RWPE2 (cell line): ENCODE measurements around the gene AEBP1.
A peak's percentile ranks its signal among the peaks of the same experiment; 100 is the strongest.

ENCODE experiments used
- ATAC-seq: fragments of 200-7000 bp; cut with Tn5 transposase; 3 replicates; pipeline ENCODE4 v1.9.1; 2021; ENCODE audit warnings: low read depth
- DNase-seq: peaks from one replicate; pipeline ENCODE4 v3.0.0-alpha.2; 2020; ENCODE audit warnings: low spot score
- H3K27ac ChIP-seq: fragments of 450-650 bp; 2 replicates; pipeline ENCODE4 v1.5.1; 2017; ENCODE audit warnings: mild to moderate bottlenecking; ENCODE audit not compliant: poor library complexity, severe bottlenecking
- H3K27me3 ChIP-seq: fragments of 250-450 bp; sonication (Bioruptor Pico); 2 replicates; pipeline ENCODE4 v1.5.1; 2021; ENCODE audit warnings: mild to moderate bottlenecking, moderate library complexity; ENCODE audit not compliant: insufficient read depth, poor library complexity, severe bottlenecking
- H3K36me3 ChIP-seq: fragments of 250-450 bp; sonication (Bioruptor Pico); 2 replicates; pipeline ENCODE4 v1.5.1; 2020; ENCODE audit warnings: low read depth, mild to moderate bottlenecking, moderate library complexity
- H3K4me1 ChIP-seq: fragments of 250-450 bp; sonication (Bioruptor Pico); 2 replicates; pipeline ENCODE4 v1.5.1; 2021; ENCODE audit warnings: mild to moderate bottlenecking, moderate library complexity; ENCODE audit not compliant: insufficient read depth, poor library complexity, severe bottlenecking
- H3K4me3 ChIP-seq: fragments of 250-450 bp; sonication (Bioruptor Pico); 2 replicates; pipeline ENCODE4 v1.5.1; 2021; ENCODE audit warnings: mild to moderate bottlenecking, moderate library complexity; ENCODE audit not compliant: severe bottlenecking
- H3K9me3 ChIP-seq: fragments of 250-450 bp; sonication (Bioruptor Pico); 2 replicates; pipeline ENCODE4 v1.5.1; 2021; ENCODE audit warnings: mild to moderate bottlenecking, moderate library complexity; ENCODE audit not compliant: severe bottlenecking
- TF ChIP-seq, protein P1 (sequence below): fragments of 450-650 bp; IDR thresholded peaks from one replicate; pipeline ENCODE4 v1.5.1; 2017; ENCODE audit warnings: mild to moderate bottlenecking, moderate library complexity; ENCODE audit not compliant: poor library complexity, severe bottlenecking

AEBP1 gene

GRCh38 chr7:44061645-44062179 lies 42.4 kb upstream of the AEBP1 start:
- Histone ChIP-seq H3K9me3 (no peaks in the 10 kb centered on the region), H3K27me3 (no peaks in the 10 kb centered on the region), H3K4me1 (no peaks in the 10 kb centered on the region), H3K36me3 (peaks cover 33% of the 10 kb centered on the region), H3K4me3 (no peak overlapping the region), H3K27ac (no peak overlapping the region)
- DNase-seq (no peak), ATAC-seq (no peak)
- TF ChIP-seq, protein P1, sequence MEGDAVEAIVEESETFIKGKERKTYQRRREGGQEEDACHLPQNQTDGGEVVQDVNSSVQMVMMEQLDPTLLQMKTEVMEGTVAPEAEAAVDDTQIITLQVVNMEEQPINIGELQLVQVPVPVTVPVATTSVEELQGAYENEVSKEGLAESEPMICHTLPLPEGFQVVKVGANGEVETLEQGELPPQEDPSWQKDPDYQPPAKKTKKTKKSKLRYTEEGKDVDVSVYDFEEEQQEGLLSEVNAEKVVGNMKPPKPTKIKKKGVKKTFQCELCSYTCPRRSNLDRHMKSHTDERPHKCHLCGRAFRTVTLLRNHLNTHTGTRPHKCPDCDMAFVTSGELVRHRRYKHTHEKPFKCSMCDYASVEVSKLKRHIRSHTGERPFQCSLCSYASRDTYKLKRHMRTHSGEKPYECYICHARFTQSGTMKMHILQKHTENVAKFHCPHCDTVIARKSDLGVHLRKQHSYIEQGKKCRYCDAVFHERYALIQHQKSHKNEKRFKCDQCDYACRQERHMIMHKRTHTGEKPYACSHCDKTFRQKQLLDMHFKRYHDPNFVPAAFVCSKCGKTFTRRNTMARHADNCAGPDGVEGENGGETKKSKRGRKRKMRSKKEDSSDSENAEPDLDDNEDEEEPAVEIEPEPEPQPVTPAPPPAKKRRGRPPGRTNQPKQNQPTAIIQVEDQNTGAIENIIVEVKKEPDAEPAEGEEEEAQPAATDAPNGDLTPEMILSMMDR = no peak

GRCh38 chr7:44062180-44062902 lies 41.8 kb upstream of the AEBP1 start:
- peaks cover 29% of the 10 kb centered on the region for H3K36me3 ChIP-seq
- H3K4me3 ChIP-seq = no peak overlapping the region
- H3K27me3 ChIP-seq = no peaks in the 10 kb centered on the region
- no peak overlapping the region for H3K27ac ChIP-seq
- TF ChIP-seq, protein P1 = no peak
- no peak for ATAC-seq
- peak; percentile 44 for DNase-seq
- H3K9me3 ChIP-seq = no peaks in the 10 kb centered on the region
- H3K4me1 ChIP-seq = no peaks in the 10 kb centered on the region

DNA sequence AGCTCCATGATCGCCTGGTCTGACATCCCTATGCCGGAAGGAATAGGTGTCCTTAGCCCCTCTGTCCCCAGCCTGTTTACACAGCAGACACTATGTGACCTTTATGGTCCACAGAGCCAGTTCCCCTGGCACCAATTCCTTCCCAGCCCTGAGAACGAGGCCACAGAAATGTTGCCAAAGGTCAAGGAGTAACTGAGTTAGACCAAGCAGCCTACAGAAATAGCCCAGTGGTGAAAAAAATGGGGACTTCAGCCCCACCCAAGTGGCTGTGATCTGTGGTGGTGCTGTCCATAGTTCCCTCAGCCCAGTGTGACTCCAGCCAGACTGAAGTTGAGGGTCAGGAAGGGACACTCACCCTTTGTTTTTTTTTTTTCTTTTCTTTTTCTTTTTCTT lies 41.2 kb upstream of the AEBP1 start:
- peaks cover 23% of the 10 kb centered on the region for H3K36me3 ChIP-seq
- H3K4me3 ChIP-seq = no peak overlapping the region
- ATAC-seq (no peak), DNase-seq (no peak)
- TF ChIP-seq, protein P1 = no peak
- no peaks in the 10 kb centered on the region for H3K4me1 ChIP-seq
- H3K27me3 ChIP-seq = no peaks in the 10 kb centered on the region
- no peaks in the 10 kb centered on the region for H3K9me3 ChIP-seq
- no peak overlapping the region for H3K27ac ChIP-seq

- H3K36me3 ChIP-seq = peaks cover 17% of the 10 kb centered on the region
- no peak overlapping the region for H3K27ac ChIP-seq
- TF ChIP-seq, protein P1 = no peak
- no peak for ATAC-seq
- DNase-seq = peak; percentile 43
- no peaks in the 10 kb centered on the region for H3K9me3 ChIP-seq
- no peaks in the 10 kb centered on the region for H3K4me1 ChIP-seq
- H3K4me3 ChIP-seq = no peak overlapping the region
- no peaks in the 10 kb centered on the region for H3K27me3 ChIP-seq
These were observed 40.6 kb upstream of the AEBP1 start for GRCh38 chr7:44063547-44063893.
